PFSK-1 (cell line): ENCODE results near the gene INKA1.

Source experiments
- FOXP2 ChIP-seq: optimal IDR thresholded peaks from 2 replicates; pipeline ENCODE3; 2011; ENCODE audit warnings: borderline replicate concordance, control low read depth, inconsistent platforms; ENCODE audit not compliant: insufficient read depth; ENCODE audit errors: extremely low read length, extremely low read depth
- POLR2AphosphoS5 ChIP-seq: IDR thresholded peaks from 2 replicates; pipeline ENCODE4 v1.6.1; 2012; ENCODE audit warnings: low read depth, mild to moderate bottlenecking, control low read depth, low read length, moderate library complexity
- REST ChIP-seq, 2 experiments: IDR thresholded peaks; 2 replicates each; pipeline versions ENCODE4 v1.6.1 to v1.8.0; 2011 to 2012; ENCODE audit warnings: low read depth in 2 of 2, low read length in 2 of 2, control low read depth in 1 of 2, inconsistent platforms in 1 of 2, mild to moderate bottlenecking in 1 of 2, moderate library complexity in 1 of 2; ENCODE audit not compliant: insufficient read depth in 1 of 2
- SIN3A ChIP-seq: IDR thresholded peaks from 2 replicates; pipeline ENCODE4 v1.6.1; 2012; ENCODE audit warnings: mild to moderate bottlenecking, low read length, moderate library complexity, borderline replicate concordance; ENCODE audit not compliant: insufficient read depth
- TAF1 ChIP-seq: IDR thresholded peaks from 2 replicates; pipeline ENCODE4 v1.6.1; 2012; ENCODE audit warnings: low read length, control low read depth, borderline replicate concordance; ENCODE audit not compliant: insufficient read depth

INKA1 gene

GRCh38 chr3:49799761-49800160 is 3.3 kb upstream of the INKA1 start, which contains the start of gene CDHR4:
TSS of gene CDHR4 (minus strand) at chr3:49799873. CDS start at chr3:49799812, 61 bp downstream.
- TF ChIP-seq SIN3A (no peak), POLR2AphosphoS5 (no peak), TAF1 (no peak), FOXP2 (no peak), REST (IDR thresholded peaks at IDR 0.05; ENCODE audit: insufficient read depth in 1 of 2, low read depth in 2 of 2, low read length in 2 of 2) (no peak)

- TF ChIP-seq SIN3A (no peak), TAF1 (no peak), REST (IDR thresholded peaks at IDR 0.05; ENCODE audit: insufficient read depth in 1 of 2, low read depth in 2 of 2, low read length in 2 of 2) (no peak), FOXP2 (no peak), POLR2AphosphoS5 (no peak)
These were observed 1.9 kb upstream of the INKA1 start for GRCh38 chr3:49801160-49801559.

DNA sequence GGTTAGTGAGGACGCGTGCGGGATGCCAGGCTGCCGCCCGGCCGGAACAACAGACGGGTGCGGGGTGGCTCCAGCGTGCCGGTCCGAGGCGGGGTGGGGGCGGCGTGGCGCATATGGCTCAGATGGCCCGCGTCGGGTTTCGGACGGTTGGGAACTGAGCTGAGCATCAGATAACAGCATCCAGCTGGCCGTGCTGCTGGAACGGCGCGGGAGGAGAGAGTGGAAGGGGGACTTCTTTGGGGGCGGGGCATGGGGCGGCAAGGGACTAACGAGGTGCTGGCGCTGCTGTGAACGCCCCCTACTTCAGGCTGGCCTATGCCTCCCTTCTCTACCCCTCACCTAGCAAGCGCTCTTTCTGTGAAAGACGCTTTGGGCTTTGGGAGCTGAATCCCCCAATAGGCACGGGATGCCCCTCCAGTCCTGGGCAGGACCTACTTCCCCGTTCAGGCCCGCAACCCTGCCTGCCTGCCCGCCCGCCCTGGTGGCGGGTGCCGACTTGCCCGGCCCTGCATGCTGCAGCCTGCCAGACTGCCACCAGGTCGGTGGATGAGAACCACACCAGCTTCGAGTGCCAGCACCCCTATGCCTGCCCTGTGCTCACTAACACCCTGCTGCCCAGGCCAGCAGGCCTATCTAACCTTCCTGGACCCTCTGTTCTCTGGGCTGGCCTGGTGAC is 542 bp downstream of the INKA1 start:
- TF ChIP-seq SIN3A = no peak
- TF ChIP-seq FOXP2 = no peak
- TF ChIP-seq POLR2AphosphoS5 = no peak
- TF ChIP-seq TAF1 = no peak
- no peak for TF ChIP-seq REST (IDR thresholded peaks at IDR 0.05; ENCODE audit: insufficient read depth in 1 of 2, low read depth in 2 of 2, low read length in 2 of 2)

GRCh38 chr3:49804141-49805041 is 1.3 kb downstream of the INKA1 start:
- TF ChIP-seq REST (IDR thresholded peaks at IDR 0.05; ENCODE audit: insufficient read depth in 1 of 2, low read depth in 2 of 2, low read length in 2 of 2) (peak in 1 of 2 experiments; percentile 40; a peak in 1 of 4 replicates), POLR2AphosphoS5 (no peak), TAF1 (no peak), FOXP2 (no peak)
